C4-2B (cell line): ENCODE measurements around the gene CNTN4.

Experiments
- ZFX ChIP-seq: fragments of 450-650 bp; IDR thresholded peaks from 2 replicates; pipeline ENCODE4 v1.6.1; 2017
- TF ChIP-seq, protein P1 (sequence below): fragments of 450-650 bp; conservative IDR thresholded peaks from 2 replicates; pipeline ENCODE4 v1.5.1; 2017; ENCODE audit warnings: mild to moderate bottlenecking

DNA sequence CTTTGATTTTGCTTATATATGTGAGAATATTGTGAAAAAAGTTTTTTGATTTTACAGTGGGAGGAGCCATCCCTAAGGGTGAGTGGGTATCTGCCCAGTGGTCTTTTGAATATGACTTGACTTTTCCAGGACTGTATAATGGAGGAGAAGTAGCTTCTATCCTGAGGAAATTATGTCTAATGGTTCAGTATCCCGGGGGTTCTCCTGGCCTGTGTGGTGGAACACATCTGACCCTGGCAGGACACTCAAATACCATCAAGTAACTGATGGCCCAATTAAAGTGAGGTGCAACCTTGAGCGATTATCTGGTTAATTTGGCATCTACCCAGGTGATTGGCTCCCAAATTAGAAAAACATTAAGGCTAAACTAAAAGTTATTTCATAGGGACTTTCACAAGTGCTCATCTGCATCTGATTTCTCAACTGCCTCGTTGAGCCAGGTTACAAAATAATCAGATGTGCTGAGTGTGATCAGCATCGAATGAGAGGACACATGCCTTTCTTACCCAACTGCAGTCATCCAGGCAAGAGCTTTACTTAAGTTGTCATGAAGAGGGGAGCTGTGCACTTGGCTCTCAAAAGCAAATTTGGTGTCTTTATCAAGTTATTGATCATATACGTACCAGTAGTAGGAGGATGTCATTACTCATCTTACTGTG lies 810.2 kb downstream of the CNTN4 start:
- TF ChIP-seq, protein P1, sequence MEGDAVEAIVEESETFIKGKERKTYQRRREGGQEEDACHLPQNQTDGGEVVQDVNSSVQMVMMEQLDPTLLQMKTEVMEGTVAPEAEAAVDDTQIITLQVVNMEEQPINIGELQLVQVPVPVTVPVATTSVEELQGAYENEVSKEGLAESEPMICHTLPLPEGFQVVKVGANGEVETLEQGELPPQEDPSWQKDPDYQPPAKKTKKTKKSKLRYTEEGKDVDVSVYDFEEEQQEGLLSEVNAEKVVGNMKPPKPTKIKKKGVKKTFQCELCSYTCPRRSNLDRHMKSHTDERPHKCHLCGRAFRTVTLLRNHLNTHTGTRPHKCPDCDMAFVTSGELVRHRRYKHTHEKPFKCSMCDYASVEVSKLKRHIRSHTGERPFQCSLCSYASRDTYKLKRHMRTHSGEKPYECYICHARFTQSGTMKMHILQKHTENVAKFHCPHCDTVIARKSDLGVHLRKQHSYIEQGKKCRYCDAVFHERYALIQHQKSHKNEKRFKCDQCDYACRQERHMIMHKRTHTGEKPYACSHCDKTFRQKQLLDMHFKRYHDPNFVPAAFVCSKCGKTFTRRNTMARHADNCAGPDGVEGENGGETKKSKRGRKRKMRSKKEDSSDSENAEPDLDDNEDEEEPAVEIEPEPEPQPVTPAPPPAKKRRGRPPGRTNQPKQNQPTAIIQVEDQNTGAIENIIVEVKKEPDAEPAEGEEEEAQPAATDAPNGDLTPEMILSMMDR: no peak
- no peak for TF ChIP-seq ZFX
